ENCODE data around the gene SEMA5B. TPM values are rescaled to one million over a fixed set of nuclear protein-coding genes. Genes with fewer than 3 reads are reported as not detected.

Gene SEMA5B
- polyA plus RNA-seq, 1 donor (not counting 4 experiments of a cell fraction or from before 2014, with no cell fraction given) = 0.04 TPM

DNA sequence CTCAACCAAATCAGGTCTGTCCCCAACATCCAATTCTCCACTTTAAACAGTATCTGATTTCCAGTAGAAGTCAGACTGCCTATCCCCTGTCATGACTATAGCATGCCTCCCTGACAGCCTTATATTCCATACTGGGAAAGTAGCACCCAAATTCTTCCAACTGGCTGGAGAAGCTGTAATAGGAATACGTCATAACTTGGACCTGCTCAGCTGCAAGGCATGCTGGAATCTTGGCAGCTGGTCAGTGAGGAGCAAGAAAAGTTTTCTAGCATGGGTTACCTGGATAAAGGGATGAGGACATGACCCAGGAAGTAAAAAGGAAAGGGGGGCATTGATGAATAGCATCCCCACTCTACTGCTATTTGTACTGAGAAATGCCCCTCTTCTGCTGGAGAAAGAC lies 8.9 kb downstream of the SEMA5B start:
- no peaks in the 10 kb centered on the region for H3K36me3 ChIP-seq (ENCODE audit: control insufficient read depth in 2 of 2, extremely low read depth in 1 of 2, insufficient read depth in 2 of 2, low read length in 2 of 2)
- dilution Hi-C loops (cut with MboI; ENCODE audit: extremely low pct_ligation_motif_present, low sequenced_read_pairs) = no loop called here
- no peaks in the 10 kb centered on the region for H3K9me1 ChIP-seq (ENCODE audit: control insufficient read depth, extremely low read depth, insufficient read depth, low read length)
- H3K27me3 ChIP-seq (ENCODE audit: control insufficient read depth, extremely low read depth, insufficient read depth, low read length) = peaks cover 42% of the 10 kb centered on the region
- TF ChIP-seq, protein P1, sequence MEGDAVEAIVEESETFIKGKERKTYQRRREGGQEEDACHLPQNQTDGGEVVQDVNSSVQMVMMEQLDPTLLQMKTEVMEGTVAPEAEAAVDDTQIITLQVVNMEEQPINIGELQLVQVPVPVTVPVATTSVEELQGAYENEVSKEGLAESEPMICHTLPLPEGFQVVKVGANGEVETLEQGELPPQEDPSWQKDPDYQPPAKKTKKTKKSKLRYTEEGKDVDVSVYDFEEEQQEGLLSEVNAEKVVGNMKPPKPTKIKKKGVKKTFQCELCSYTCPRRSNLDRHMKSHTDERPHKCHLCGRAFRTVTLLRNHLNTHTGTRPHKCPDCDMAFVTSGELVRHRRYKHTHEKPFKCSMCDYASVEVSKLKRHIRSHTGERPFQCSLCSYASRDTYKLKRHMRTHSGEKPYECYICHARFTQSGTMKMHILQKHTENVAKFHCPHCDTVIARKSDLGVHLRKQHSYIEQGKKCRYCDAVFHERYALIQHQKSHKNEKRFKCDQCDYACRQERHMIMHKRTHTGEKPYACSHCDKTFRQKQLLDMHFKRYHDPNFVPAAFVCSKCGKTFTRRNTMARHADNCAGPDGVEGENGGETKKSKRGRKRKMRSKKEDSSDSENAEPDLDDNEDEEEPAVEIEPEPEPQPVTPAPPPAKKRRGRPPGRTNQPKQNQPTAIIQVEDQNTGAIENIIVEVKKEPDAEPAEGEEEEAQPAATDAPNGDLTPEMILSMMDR (optimal IDR thresholded peaks at IDR 0.05 in 1 of 3, IDR thresholded peaks at IDR 0.05 in 1 of 3, conservative IDR thresholded peaks at IDR 0.05 in 1 of 3; ENCODE audit: extremely low read depth in 1 of 3, insufficient read depth in 2 of 3, low read length in 3 of 3) = no peak
- no peak for TF ChIP-seq EZH2 (IDR thresholded peaks at IDR 0.05; ENCODE audit: low read length)
- no peak overlapping the region for H2AFZ ChIP-seq (ENCODE audit: control insufficient read depth, low read length)
- H3K4me1 ChIP-seq (ENCODE audit: control insufficient read depth, extremely low read depth, insufficient read depth, low read length) = no peaks in the 10 kb centered on the region
- no peak overlapping the region for H3K27ac ChIP-seq (ENCODE audit: control insufficient read depth, insufficient read depth, low read length)
- no peak overlapping the region for H3K4me2 ChIP-seq (ENCODE audit: control insufficient read depth, extremely low read depth, insufficient read depth, low read depth, low read length)
- H3K9me3 ChIP-seq (ENCODE audit: control insufficient read depth, low read depth, low read length) = no peaks in the 10 kb centered on the region
- no peaks in the 10 kb centered on the region for H4K20me1 ChIP-seq (ENCODE audit: control insufficient read depth, extremely low read depth, insufficient read depth, low read length)
- DNase-seq (ENCODE audit: low read depth, low spot score) (no peak), FAIRE-seq (no peak)
- no peaks in the 10 kb centered on the region for H3K79me2 ChIP-seq (ENCODE audit: control insufficient read depth, insufficient read depth, low read length)
- no peak overlapping the region for H3K9ac ChIP-seq (ENCODE audit: control insufficient read depth, extremely low read depth, insufficient read depth, low read length)
- H3K4me3 ChIP-seq (ENCODE audit: control insufficient read depth in 2 of 3, extremely low read depth in 1 of 3, insufficient read depth in 2 of 3, low read depth in 1 of 3, low read length in 3 of 3) = no peak overlapping the region

DNA sequence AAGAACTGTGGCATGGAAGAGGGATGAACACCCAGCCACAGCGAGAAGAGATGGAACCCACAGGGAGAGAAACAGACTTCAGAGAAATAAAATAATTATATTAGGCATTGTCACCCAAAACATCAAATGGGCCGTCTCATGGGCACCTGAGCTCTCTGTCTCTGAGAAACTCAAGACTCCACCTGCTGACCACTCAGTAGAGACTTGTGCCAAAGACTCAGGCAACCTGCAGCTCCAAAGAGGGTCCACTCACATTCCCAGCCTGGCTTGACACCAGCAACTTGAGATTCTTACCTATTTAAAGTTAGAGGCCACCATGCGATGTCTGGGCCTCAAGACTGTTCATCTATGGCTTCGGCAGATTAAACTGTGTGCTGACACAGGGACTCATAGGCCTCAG lies 12.0 kb downstream of the SEMA5B start:
- FAIRE-seq = no peak
- Histone ChIP-seq H3K4me3 (ENCODE audit: control insufficient read depth in 2 of 3, extremely low read depth in 1 of 3, insufficient read depth in 2 of 3, low read depth in 1 of 3, low read length in 3 of 3) (no peak overlapping the region), H3K9me1 (ENCODE audit: control insufficient read depth, extremely low read depth, insufficient read depth, low read length) (no peaks in the 10 kb centered on the region), H3K79me2 (ENCODE audit: control insufficient read depth, insufficient read depth, low read length) (no peaks in the 10 kb centered on the region), H3K9me3 (ENCODE audit: control insufficient read depth, low read depth, low read length) (no peaks in the 10 kb centered on the region), H3K4me1 (ENCODE audit: control insufficient read depth, extremely low read depth, insufficient read depth, low read length) (no peaks in the 10 kb centered on the region), H3K36me3 (ENCODE audit: control insufficient read depth in 2 of 2, extremely low read depth in 1 of 2, insufficient read depth in 2 of 2, low read length in 2 of 2) (no peaks in the 10 kb centered on the region), H3K9ac (ENCODE audit: control insufficient read depth, extremely low read depth, insufficient read depth, low read length) (no peak overlapping the region), H3K27me3 (ENCODE audit: control insufficient read depth, extremely low read depth, insufficient read depth, low read length) (peaks cover 26% of the 10 kb centered on the region), H4K20me1 (ENCODE audit: control insufficient read depth, extremely low read depth, insufficient read depth, low read length) (no peaks in the 10 kb centered on the region), H3K4me2 (ENCODE audit: control insufficient read depth, extremely low read depth, insufficient read depth, low read depth, low read length) (no peak overlapping the region), H3K27ac (ENCODE audit: control insufficient read depth, insufficient read depth, low read length) (no peak overlapping the region), H2AFZ (ENCODE audit: control insufficient read depth, low read length) (no peak overlapping the region)
- no peak for DNase-seq (ENCODE audit: low read depth, low spot score)
- dilution Hi-C loops (cut with MboI; ENCODE audit: extremely low pct_ligation_motif_present, low sequenced_read_pairs) = no loop called here
- TF ChIP-seq, protein P1 (optimal IDR thresholded peaks at IDR 0.05 in 1 of 3, IDR thresholded peaks at IDR 0.05 in 1 of 3, conservative IDR thresholded peaks at IDR 0.05 in 1 of 3; ENCODE audit: extremely low read depth in 1 of 3, insufficient read depth in 2 of 3, low read length in 3 of 3) = peak in 2 of 3 experiments; percentile 6 to 22
- no peak for TF ChIP-seq EZH2 (IDR thresholded peaks at IDR 0.05; ENCODE audit: low read length)
